Stimulated activated CD4-positive, alpha-beta T cell treated with anti-CD3 and anti-CD28 coated beads, Interleukin-1b, Interleukin-23, amount 100 ng/mL, for 48 hours (primary cell): Measurements from ENCODE around the gene SLC4A11.
"Not testable (repeated sequence)": the region's sequence is repeated elsewhere in the genome, so short reads cannot be mapped to it uniquely, and the experiment has no call there.

Source experiments
- DNase-seq: peaks from one replicate; pipeline ENCODE4 v3.0.0-alpha.2; 2020

SLC4A11 gene

DNA sequence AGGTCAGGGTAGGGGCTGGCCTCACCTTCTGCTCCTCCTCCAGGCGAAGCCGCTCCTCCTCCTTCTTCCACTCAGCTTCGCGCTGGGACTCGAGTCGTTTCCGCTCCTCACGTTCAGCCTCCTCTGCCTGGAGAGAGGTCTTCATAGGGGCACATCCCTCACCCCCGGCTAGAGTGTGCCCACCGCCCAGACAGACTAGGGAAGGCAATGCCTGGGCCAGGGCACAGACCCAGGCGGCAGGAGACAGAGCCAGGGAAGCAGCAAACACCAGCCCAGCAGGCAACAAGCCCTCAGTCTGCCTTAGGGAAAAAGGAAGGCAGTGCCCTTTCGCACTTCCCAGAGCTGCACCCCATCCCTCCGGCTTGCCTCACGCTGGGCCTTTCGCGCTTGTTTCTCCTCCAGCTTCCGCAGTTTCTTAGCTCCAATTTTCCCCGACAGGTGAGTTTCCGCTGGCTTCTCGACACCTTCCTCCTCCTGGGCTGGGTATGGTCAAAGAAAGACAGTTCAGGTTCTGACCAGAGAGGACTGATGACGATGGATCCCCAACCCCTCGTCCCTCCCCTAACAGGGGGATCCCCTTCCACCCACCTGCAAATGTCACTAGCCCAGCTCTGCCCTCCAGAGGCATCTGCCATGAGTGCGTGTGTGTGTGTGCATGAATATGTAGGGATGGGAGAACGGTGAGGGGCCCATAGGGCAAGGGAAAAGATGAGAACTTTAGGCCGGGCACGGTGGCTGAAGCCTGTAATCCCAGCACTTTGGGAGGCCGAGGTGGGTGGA is 38.8 kb downstream of the SLC4A11 start:
- no peak for DNase-seq

GRCh38 chr20:3199206-3199605 is 39.8 kb downstream of the SLC4A11 start:
- DNase-seq: no peak

- DNase-seq: no peak
These were observed 43.3 kb downstream of the SLC4A11 start for GRCh38 chr20:3195590-3196237.

DNA sequence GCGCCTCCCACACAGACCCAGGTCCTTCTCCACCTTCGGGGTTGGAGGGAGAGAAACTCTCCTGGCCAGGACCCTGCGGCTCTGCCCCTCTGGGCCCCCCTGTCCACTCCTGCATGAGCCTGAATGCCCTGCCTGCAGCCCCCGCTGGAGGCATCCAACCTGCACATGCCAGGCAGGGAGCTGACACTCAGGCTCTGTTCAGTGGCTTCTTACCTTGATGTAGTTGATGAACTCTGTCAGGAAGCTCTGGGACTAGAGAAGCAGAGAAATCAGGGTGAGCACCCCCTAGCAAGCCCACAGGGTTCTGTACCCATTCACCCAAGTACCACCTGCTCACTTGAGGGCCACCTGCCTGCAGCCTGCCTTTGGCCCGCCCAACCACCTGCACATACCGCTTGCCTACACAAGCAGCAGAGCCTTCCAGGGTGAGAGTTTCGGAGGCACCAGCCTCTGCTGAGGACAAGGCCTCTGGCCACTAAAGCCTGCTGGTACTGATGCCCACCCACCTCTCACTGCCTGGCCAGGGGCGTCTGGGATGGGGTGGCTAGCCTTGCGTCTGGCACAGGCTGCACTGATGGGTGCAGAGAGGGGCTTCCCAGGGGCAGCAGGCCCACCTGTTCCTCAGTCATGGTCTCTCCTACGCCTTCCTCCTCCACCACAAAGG is 44.2 kb downstream of the SLC4A11 start:
- DNase-seq: no peak

GRCh38 chr20:3193806-3194616 is 45.0 kb downstream of the SLC4A11 start:
- no peak for DNase-seq

- no peak for DNase-seq
These were observed 46.6 kb downstream of the SLC4A11 start for GRCh38 chr20:3192226-3193015.

DNA sequence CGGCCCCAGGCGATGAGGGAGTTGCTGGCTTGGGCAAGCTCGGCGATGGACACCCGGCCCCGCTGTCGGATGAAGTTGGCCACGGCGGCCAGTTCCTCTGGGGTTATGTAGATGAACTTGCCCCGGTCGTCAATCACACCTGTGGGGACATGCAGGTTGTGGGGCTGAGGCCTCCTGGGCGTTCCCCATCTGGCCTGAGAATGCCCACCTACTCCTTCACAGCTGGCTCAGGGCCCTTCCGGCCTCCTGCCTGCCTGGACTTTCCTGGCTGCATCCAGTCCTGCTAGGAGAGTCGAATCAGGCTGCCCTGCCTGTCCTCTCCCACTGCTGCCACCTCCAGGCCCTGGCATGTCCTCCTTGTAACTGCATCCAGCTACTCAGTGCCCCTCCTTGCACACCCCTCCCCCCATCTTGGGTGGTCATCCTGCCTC is 48.3 kb downstream of the SLC4A11 start:
- DNase-seq: no peak

DNA sequence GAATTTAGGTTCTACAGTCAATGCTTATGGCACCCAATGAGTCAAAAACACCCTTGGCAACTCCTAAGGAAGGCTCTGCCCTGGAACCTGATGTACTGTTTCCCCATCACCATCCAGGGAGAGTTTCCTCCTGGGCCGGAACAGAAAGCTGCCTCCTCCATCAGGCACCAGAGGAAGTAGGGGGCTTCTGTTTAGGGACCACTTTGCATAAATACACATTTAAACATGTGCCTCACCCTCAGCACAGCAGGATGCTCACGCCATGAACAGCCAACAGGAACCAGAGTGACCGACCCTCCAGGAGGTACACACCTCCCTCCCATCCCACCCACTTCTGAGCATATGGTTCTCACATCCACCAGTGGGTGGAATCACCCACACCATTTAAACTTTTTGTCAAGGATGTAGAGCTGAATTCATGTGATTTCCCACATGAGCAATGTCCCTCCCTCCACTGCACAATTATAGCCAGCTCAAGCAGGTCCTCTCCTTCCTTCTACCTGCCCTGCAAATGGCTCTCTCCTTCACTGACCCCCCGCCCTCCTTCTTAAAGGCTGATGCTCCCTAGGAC is 49.3 kb downstream of the SLC4A11 start:
- DNase-seq: no peak

DNA sequence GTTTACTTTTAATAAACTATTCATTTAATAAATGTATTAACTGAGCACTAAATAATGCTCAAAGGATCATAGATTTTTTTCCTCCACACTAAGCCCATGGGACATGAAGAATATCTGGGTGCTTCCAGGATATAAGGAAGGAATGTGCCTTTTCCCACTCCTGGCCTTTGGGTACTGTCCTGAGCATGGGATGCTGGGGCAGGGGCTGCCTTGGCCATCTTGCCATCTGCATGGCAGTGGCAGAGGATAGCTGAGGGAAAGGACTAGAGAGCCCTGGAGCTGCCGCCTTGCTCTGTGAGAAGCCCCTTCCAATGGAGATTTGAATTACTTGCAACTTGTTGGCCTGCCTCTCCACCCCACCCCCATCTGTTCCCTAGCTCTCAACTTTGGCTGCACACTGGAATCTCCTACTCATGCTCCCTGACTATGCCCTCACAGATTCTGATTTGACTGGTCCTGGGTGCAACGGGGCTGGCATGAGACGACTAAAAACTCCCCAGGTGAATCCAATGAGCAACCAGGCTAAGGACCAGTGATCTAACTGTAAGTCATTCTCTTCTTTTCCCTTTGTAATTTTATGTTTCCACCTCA is 50.1 kb downstream of the SLC4A11 start:
- DNase-seq: no peak

DNA sequence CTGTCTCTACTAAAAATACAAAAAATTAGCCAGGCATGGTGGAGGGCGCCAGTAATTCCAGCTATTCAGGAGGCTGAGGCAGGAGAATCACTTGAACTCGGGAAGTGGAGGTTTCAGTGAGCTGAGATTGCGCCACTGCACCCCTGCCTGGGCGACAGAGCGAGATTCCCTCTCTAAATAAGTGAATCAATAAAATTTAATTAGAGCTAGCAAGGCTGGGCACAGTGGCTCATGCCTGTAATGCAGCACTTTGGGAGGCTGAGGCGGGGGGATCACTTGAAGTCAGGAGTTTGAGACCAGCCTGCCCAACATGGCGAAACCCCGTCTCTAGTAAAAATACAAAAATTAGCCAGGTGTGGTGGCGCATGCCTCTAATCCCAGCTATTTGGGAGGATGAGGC is 51.1 kb downstream of the SLC4A11 start:
- not testable (repeated sequence) for DNase-seq

DNA sequence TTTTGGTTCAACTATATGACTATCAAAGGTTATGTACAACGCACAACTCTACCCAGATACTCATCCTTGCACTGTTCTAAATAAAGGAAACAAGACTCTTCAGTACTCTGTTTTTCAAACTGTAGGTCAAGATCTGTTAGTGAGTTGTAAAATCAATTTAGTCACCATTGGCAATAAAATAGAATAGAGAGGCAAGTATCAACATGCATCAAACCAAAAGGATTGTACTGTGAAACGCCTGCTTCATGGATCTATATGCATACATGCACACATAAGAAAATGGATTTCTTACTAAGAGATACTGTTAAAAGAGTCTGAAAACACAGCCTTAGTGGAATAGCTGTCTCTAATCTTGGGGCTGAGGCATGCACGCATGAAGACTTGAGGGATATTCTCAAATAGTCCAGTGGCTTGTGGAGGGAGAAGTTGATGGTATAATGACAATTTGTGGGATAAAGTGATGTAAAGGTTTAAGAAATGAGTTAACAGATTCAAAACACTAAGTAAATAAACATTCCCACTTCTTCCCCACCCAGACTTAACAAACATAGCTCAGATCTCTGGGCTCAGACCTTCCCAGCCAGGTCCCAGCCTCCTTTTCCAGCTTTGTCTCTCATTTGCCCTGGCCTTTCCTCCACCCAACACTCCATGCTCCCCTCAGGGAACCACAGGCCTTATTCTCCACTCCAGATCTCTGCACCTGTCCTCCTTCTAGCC is 54.9 kb downstream of the SLC4A11 start:
- DNase-seq: no peak

- not testable (repeated sequence) for DNase-seq
These were observed 56.6 kb downstream of the SLC4A11 start for GRCh38 chr20:3182429-3182828.

- no peak for DNase-seq
These were observed 57.7 kb downstream of the SLC4A11 start for GRCh38 chr20:3181270-3181669.

- no peak for DNase-seq
These were observed 58.7 kb downstream of the SLC4A11 start for GRCh38 chr20:3180319-3180718.

DNA sequence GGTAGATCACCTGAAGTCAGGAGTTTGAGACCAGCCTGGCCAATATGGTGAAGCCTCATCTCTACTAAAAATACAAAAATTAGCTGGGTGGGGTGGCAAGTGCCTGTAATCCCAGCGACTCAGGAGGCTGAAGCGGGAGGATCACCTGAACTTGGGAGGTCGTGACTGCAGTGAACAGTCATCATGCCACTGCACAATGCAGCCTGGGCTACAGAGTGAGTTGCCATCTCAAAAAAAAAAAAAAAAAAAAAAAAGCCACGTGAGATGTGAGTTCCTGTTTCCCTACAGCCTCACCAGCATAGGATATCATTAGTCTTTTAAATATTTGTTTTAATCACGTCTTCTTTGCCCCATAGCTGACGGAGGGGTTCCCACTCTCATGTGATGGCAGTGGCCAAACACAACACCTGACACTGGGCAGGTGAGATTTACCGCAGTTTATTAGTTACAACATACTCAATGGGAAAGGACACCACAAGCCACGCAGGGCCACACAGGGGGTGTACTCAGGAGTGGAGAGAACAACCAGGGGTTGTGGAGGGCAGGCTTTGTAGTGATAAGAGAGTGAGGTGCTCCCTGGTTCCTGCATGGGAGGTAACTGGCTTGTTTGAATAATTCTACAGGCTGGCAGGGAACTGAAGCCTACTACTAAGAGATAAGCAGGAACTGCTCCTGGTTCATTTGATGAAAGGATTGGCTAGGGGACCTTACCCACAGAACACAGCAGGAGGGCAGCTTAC is 61.1 kb downstream of the SLC4A11 start:
- DNase-seq: no peak
